ENCODE results near the gene ODR4. TPM values are rescaled to one million over a fixed set of nuclear protein-coding genes. Genes with fewer than 3 reads are reported as not detected.
"Not testable (repeated sequence)": the region's sequence is repeated elsewhere in the genome, so short reads cannot be mapped to it uniquely, and the experiment has no call there.

Gene ODR4
- total RNA-seq, 1 experiment from 2014 or later, result 29.1 TPM

GRCh38 chr1:186330758-186331157 is 44.9 kb upstream of the ODR4 start:
- TF ChIP-seq CTCF (IDR thresholded peaks at IDR 0.05; ENCODE audit: insufficient read depth in 1 of 2, low read depth in 1 of 2, low read length in 1 of 2, severe bottlenecking in 1 of 2, unreplicated experiment in 1 of 2), result peak; percentile 36 to 44
- no peaks in the 10 kb centered on the region for H3K27me3 ChIP-seq (replicated peaks; ENCODE audit: control insufficient read depth, insufficient read depth, low read length)
- peak in 1 of 2 experiments; percentile 21 for DNase-seq
- H3K4me3 ChIP-seq (ENCODE audit: low read depth, low read length), result no peak overlapping the region
- no peaks in the 10 kb centered on the region for H3K27me3 Mint-ChIP-seq (ENCODE audit: insufficient read depth, unreplicated experiment)
- H3K4me3 Mint-ChIP-seq (ENCODE audit: unreplicated experiment), result no peak overlapping the region
- ChIA-PET POLR2A (no interaction called here), CTCF (interaction anchor here (0.9 to 2.1 kb wide), 3 partner anchors 12 to 44 kb away, joined by 3 to 6 read pairs (median 3); partner anchors contain the start of genes ODR4 and TPR)
- no peaks in the 10 kb centered on the region for H3K9me3 Mint-ChIP-seq (ENCODE audit: unreplicated experiment)
- intact Hi-C loops (cut with micrococcal nuclease; ENCODE audit: unreplicated experiment), result no loop called here
- H3K4me1 Mint-ChIP-seq (ENCODE audit: low read depth, unreplicated experiment), result no peaks in the 10 kb centered on the region
- peaks cover 75% of the 10 kb centered on the region for H3K36me3 Mint-ChIP-seq (ENCODE audit: insufficient read depth, unreplicated experiment)
- H3K36me3 ChIP-seq (ENCODE audit: control insufficient read depth, insufficient read depth, low read length), result peaks cover 1% of the 10 kb centered on the region; the same call in 1 of the 2 replicates
- H3K9me3 ChIP-seq, result no peaks in the 10 kb centered on the region
- H3K27ac Mint-ChIP-seq (ENCODE audit: unreplicated experiment), result no peak overlapping the region
- no peaks in the 10 kb centered on the region for H3K4me1 ChIP-seq
- no TSS peak for BruUV-seq (replicated peaks)

GRCh38 chr1:186337554-186337953 is 38.1 kb upstream of the ODR4 start:
- Histone ChIP-seq H3K9me3 (no peaks in the 10 kb centered on the region), H3K36me3 (ENCODE audit: control insufficient read depth, insufficient read depth, low read length) (no peaks in the 10 kb centered on the region; the same call in 1 of the 2 replicates), H3K4me1 (no peaks in the 10 kb centered on the region), H3K4me3 (ENCODE audit: low read depth, low read length) (no peak overlapping the region), H3K27me3 (replicated peaks; ENCODE audit: control insufficient read depth, insufficient read depth, low read length) (no peaks in the 10 kb centered on the region)
- no peaks in the 10 kb centered on the region for H3K9me3 Mint-ChIP-seq (ENCODE audit: unreplicated experiment)
- H3K27ac Mint-ChIP-seq (ENCODE audit: unreplicated experiment), result no peak overlapping the region
- TF ChIP-seq CTCF (IDR thresholded peaks at IDR 0.05; ENCODE audit: insufficient read depth in 1 of 2, low read depth in 1 of 2, low read length in 1 of 2, severe bottlenecking in 1 of 2, unreplicated experiment in 1 of 2), result no peak
- intact Hi-C loops (cut with micrococcal nuclease; ENCODE audit: unreplicated experiment), result no loop called here
- H3K36me3 Mint-ChIP-seq (ENCODE audit: insufficient read depth, unreplicated experiment), result peaks cover 86% of the 10 kb centered on the region
- H3K27me3 Mint-ChIP-seq (ENCODE audit: insufficient read depth, unreplicated experiment), result no peaks in the 10 kb centered on the region
- BruUV-seq (replicated peaks), result no TSS peak
- peaks cover 20% of the 10 kb centered on the region for H3K4me1 Mint-ChIP-seq (ENCODE audit: low read depth, unreplicated experiment)
- ChIA-PET CTCF (no interaction called here), POLR2A (no interaction called here)
- no peak overlapping the region for H3K4me3 Mint-ChIP-seq (ENCODE audit: unreplicated experiment)
- no peak for DNase-seq

GRCh38 chr1:186340772-186341171 is 34.9 kb upstream of the ODR4 start:
- BruUV-seq (replicated peaks), result no TSS peak
- Histone ChIP-seq H3K9me3 (no peaks in the 10 kb centered on the region), H3K27me3 (replicated peaks; ENCODE audit: control insufficient read depth, insufficient read depth, low read length) (no peaks in the 10 kb centered on the region), H3K4me1 (0 out of 2 replicates have a peak, but pooled peaks cover 4% of the 10 kb centered on the region), H3K36me3 (ENCODE audit: control insufficient read depth, insufficient read depth, low read length) (peaks cover 3% of the 10 kb centered on the region; the same call in 1 of the 2 replicates), H3K4me3 (ENCODE audit: low read depth, low read length) (no peak overlapping the region)
- DNase-seq, result no peak
- Mint-ChIP-seq H3K36me3 (ENCODE audit: insufficient read depth, unreplicated experiment) (peaks cover 89% of the 10 kb centered on the region), H3K4me1 (ENCODE audit: low read depth, unreplicated experiment) (peaks cover 21% of the 10 kb centered on the region), H3K4me3 (ENCODE audit: unreplicated experiment) (no peak overlapping the region), H3K27me3 (ENCODE audit: insufficient read depth, unreplicated experiment) (no peaks in the 10 kb centered on the region), H3K27ac (ENCODE audit: unreplicated experiment) (no peak overlapping the region), H3K9me3 (ENCODE audit: unreplicated experiment) (peaks cover 2% of the 10 kb centered on the region)
- CTCF ChIA-PET, result no interaction called here
- no peak for TF ChIP-seq CTCF (IDR thresholded peaks at IDR 0.05; ENCODE audit: insufficient read depth in 1 of 2, low read depth in 1 of 2, low read length in 1 of 2, severe bottlenecking in 1 of 2, unreplicated experiment in 1 of 2)
- intact Hi-C loops (cut with micrococcal nuclease; ENCODE audit: unreplicated experiment), result no loop called here
- POLR2A ChIA-PET, result no interaction called here

GRCh38 chr1:186347837-186348691 is 27.6 kb upstream of the ODR4 start:
- H3K36me3 Mint-ChIP-seq (ENCODE audit: insufficient read depth, unreplicated experiment), result peaks cover 98% of the 10 kb centered on the region
- not testable (repeated sequence) for H3K4me3 ChIP-seq (ENCODE audit: low read depth, low read length)
- peak; percentile 88 to 95 for DNase-seq

More at GRCh38 chr1:186347837-186348691, 27.6 kb upstream of the ODR4 start:
- ChIA-PET POLR2A (interaction anchor here (0.6 kb wide), 1 partner anchor 27 kb away, joined by 3 read pairs; the partner anchor contains the start of gene TPR), CTCF (interaction anchor here (1.9 kb wide), 1 partner anchor 27 kb away, joined by 11 read pairs; the partner anchor contains the start of gene TPR)
- Histone ChIP-seq H3K9me3 (peaks cover 11% of the 10 kb centered on the region), H3K4me1 (peaks cover 53% of the 10 kb centered on the region), H3K36me3 (ENCODE audit: control insufficient read depth, insufficient read depth, low read length) (peaks cover 12% of the 10 kb centered on the region)
- peak overlapping the region; percentile 14 for H3K27ac Mint-ChIP-seq (ENCODE audit: unreplicated experiment)
- intact Hi-C loops (cut with micrococcal nuclease; ENCODE audit: unreplicated experiment), result loop anchor here (1.0 kb wide), 3 partner anchors 16 to 144 kb away; partner anchors contain the start of genes ODR4 and TPR
- H3K4me1 Mint-ChIP-seq (ENCODE audit: low read depth, unreplicated experiment), result peaks cover 34% of the 10 kb centered on the region
- peaks cover 24% of the 10 kb centered on the region for H3K9me3 Mint-ChIP-seq (ENCODE audit: unreplicated experiment)
- BruUV-seq (replicated peaks); H3K27me3 ChIP-seq (replicated peaks; ENCODE audit: control insufficient read depth, insufficient read depth, low read length); H3K27me3 Mint-ChIP-seq (ENCODE audit: insufficient read depth, unreplicated experiment): not testable (repeated sequence)
- H3K4me3 Mint-ChIP-seq (ENCODE audit: unreplicated experiment), result peak overlapping the region; percentile 23

All from Caco-2 (cell line).